Choroid plexus epithelial cell (primary cell): Measurements from ENCODE around the gene LSM3.

Experiments used
- DNase-seq: peaks from one replicate; pipeline ENCODE4 v3.0.0-alpha.2; 2010; ENCODE audit warnings: low read depth
- H3K4me3 ChIP-seq: 2 replicates; pipeline ENCODE4 v1.5.1; 2011; ENCODE audit warnings: low read depth, mild to moderate bottlenecking, control low read depth, low read length, moderate library complexity
- TF ChIP-seq, protein P1 (sequence below): conservative IDR thresholded peaks from 2 replicates; pipeline ENCODE4 v1.5.1; 2011; ENCODE audit warnings: low read depth, mild to moderate bottlenecking, control low read depth, inconsistent platforms, low read length, moderate library complexity

Gene LSM3

DNA sequence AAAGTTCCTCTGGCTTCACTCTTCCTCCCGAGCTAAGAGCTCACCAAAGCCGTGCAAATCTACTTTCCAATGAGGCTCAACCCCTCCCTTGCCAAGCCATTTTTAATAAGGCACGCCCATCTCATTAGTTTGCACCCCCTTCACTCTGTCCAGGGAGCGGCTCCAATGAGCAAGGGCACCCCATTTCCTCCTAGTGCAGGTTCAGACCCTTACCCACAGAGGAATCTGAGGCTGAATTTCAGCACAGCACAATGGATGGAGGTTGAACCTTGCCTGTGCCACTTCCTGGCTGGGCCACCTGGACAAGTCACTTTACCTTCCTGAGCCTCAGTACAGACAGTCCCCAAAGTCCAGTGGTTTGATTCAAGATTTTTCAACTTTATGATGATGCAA is 25.7 kb upstream of the LSM3 start:
- no peak for DNase-seq
- TF ChIP-seq, protein P1, sequence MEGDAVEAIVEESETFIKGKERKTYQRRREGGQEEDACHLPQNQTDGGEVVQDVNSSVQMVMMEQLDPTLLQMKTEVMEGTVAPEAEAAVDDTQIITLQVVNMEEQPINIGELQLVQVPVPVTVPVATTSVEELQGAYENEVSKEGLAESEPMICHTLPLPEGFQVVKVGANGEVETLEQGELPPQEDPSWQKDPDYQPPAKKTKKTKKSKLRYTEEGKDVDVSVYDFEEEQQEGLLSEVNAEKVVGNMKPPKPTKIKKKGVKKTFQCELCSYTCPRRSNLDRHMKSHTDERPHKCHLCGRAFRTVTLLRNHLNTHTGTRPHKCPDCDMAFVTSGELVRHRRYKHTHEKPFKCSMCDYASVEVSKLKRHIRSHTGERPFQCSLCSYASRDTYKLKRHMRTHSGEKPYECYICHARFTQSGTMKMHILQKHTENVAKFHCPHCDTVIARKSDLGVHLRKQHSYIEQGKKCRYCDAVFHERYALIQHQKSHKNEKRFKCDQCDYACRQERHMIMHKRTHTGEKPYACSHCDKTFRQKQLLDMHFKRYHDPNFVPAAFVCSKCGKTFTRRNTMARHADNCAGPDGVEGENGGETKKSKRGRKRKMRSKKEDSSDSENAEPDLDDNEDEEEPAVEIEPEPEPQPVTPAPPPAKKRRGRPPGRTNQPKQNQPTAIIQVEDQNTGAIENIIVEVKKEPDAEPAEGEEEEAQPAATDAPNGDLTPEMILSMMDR: no peak
- H3K4me3 ChIP-seq: no peak overlapping the region

DNA sequence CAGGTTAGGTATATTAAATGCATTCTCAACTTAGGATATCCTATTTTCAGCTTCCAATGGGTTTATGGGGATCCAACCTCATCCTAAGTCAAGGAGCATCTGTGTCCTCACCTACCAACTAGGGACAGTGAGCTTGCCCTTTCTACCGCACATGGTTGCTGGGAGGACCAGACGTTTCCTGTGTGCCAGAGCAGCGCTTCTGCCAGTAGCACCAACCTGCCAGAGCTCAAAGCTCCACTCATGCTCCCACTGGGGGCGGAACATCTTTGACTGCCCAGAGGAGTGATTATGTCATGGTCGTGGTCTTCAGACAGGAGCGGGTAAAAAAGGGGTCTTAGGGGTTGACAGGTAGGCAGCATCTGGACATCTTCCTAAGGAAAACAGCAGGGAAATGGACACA is 25.0 kb upstream of the LSM3 start:
- TF ChIP-seq, protein P1: no peak
- no peak for DNase-seq
- H3K4me3 ChIP-seq: no peak overlapping the region

DNA sequence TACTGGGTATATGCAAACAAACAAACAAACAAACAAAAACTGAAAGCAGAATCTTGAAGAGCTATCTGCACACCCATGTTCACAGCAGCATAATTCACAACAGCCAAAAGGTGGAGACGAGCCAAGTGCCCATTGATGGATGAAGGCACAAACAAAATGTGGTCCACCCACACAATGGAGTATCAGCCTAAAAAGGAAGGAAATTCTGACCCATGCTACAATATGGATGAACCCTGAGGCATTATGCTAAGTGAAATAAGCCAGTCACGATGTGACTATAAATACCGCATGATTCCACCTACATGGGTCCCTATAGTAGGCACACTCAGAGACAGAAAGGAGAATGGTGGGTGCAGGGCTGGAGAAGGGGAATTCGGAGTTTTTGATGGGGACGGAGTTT is 24.3 kb upstream of the LSM3 start:
- H3K4me3 ChIP-seq: no peak overlapping the region
- DNase-seq: no peak
- TF ChIP-seq, protein P1: no peak

DNA sequence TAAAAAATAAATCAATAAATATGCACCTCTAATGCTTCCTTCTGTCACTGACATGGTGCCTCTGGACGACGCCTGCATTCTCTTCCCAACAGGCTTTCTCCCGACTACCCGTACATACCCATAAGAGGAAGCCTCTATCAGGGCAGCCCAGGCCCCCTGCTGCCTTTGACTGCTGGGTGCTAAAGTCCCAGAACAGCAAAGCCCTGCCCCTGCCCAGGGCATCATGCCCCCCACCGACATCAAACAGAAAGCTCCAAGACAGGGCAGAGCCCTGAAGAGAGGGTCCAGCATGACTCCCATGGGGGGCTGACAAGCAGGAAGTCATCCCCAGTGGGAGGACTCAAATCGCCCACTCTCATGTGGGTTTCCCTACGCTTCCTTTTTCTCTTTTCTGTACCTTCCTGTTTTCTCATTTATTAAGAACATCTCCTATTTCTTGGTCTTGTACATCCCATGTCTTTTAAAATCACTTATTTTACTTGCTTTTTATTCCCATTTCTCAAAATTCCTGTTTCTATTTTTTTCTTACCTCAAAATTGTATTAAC is 23.6 kb upstream of the LSM3 start:
- no peak for DNase-seq
- TF ChIP-seq, protein P1: no peak
- H3K4me3 ChIP-seq: no peak overlapping the region

DNA sequence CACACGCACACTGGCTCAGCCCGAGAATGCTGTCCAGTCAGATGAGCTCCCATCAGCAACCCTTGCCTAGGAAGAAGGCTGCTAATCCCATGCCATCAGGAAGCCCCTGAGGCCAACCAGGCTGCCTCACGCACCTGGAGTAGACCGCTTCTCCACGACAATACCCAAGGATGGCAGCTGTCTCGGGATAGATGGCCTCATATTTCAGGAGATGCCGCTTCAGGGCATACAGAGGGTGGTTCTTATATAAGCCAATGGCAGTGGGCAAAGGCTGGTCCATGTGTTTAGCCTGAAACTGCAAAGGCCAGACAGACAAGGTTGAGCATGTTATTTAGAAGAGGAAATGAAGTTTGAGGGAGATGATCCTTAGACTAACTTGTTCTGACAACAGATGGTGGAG is 22.4 kb upstream of the LSM3 start:
- TF ChIP-seq, protein P1: no peak
- no peak for DNase-seq
- H3K4me3 ChIP-seq: no peak overlapping the region

DNA sequence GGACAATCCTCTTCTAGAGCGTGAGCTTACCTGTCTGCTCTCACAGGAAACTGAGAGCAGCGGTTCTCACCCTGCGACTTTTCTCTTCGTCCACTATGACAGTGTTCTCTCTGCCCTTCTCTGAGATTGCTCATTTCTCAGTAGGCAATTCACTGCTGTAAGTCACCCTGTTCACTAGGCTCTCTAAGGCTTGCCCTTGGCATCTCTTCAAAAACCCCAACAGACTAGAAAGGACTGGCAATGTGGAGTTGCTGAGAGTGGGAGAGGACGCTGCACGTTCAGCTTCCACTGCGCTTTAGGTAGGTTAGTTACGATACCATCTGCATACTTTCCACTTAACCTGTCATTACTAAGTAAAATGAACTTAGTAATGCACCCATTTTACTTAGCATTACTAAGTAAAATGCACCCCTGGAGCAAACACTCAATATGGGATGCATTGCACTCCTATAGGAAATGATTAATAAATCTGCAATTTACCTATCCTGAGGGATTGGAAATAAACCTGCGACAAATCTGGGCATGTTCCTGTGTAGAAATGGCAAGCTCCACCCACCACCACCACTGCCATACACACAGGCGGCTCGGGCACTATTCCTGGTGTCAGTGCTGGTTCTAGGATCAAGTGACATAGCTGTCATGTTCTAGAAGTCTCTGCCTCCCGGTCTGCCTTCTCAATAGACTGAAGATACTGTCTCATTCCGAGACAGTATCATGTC is 21.6 kb upstream of the LSM3 start:
- no peak overlapping the region for H3K4me3 ChIP-seq
- TF ChIP-seq, protein P1: no peak
- DNase-seq: no peak

DNA sequence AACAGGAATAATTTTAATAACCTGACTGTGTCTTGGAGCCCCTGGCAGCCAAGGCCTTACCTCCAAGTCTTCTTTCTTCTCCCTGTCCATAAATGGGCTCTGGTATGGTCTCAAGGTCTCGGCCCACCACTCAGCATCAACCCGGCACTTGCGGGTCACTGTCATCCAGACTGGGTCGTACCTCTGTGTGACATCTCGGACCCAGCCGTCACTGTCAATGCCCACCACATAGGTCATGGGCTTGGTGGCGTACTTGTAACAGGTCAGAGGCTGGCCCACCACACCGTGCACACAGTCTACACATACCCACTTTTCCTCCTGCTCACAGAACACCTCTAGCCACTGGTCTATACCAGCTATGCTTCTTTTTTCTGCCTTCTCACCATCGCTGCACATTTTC is 20.7 kb upstream of the LSM3 start:
- no peak overlapping the region for H3K4me3 ChIP-seq
- no peak for DNase-seq
- TF ChIP-seq, protein P1: no peak
